OCI-LY1 (cell line): ENCODE results near the gene RABGAP1L.
A peak's percentile ranks its signal among the peaks of the same experiment; 100 is the strongest.

ENCODE experiments used
- H2AFZ ChIP-seq: fragments of 200-600 bp; sonication (generic), shearing (Covaris generic); 2 replicates; pipeline ENCODE4 v1.6.0; 2014; ENCODE audit warnings: antibody characterized with exemption, mild to moderate bottlenecking, low read length
- H3F3A ChIP-seq: fragments of 200-600 bp; sonication (generic), shearing (Covaris generic); 2 replicates; pipeline ENCODE4 v1.6.0; 2014; ENCODE audit warnings: mild to moderate bottlenecking, antibody characterized with exemption, low read length, moderate library complexity; ENCODE audit not compliant: insufficient read depth
- H3K27ac ChIP-seq: fragments of 200-600 bp; sonication (generic); 2 replicates; pipeline ENCODE4 v1.5.1; 2014; ENCODE audit warnings: low read length, mixed run types, mild to moderate bottlenecking, low read depth; ENCODE audit not compliant: poor library complexity, severe bottlenecking
- H3K27me3 ChIP-seq: fragments of 200-600 bp; sonication (generic); 2 replicates; pipeline ENCODE4 v1.6.0; 2014; ENCODE audit warnings: antibody characterized with exemption, mild to moderate bottlenecking, low read length, moderate library complexity; ENCODE audit not compliant: insufficient read depth
- H3K36me3 ChIP-seq: fragments of 200-600 bp; sonication (generic); 2 replicates; pipeline ENCODE4 v1.6.1; 2014; ENCODE audit warnings: mild to moderate bottlenecking, antibody characterized with exemption, low read length, moderate library complexity, mixed read lengths; ENCODE audit not compliant: insufficient read depth
- H3K4me1 ChIP-seq: fragments of 200-600 bp; sonication (generic); 2 replicates; pipeline ENCODE4 v1.5.1; 2014; ENCODE audit warnings: mild to moderate bottlenecking, low read length, moderate library complexity; ENCODE audit not compliant: insufficient read depth, severe bottlenecking
- H3K4me2 ChIP-seq: fragments of 200-600 bp; sonication (generic), shearing (Covaris generic); 2 replicates; pipeline ENCODE4 v1.6.1; 2014; ENCODE audit warnings: low read length
- H3K4me3 ChIP-seq: fragments of 200-600 bp; sonication (generic); 2 replicates; pipeline ENCODE4 v1.5.1; 2014; ENCODE audit warnings: low read length, low read depth, mild to moderate bottlenecking, mixed read lengths; ENCODE audit not compliant: poor library complexity, severe bottlenecking
- H3K79me2 ChIP-seq: fragments of 200-600 bp; shearing (Covaris generic); 2 replicates; pipeline ENCODE4 v1.6.1; 2016; ENCODE audit warnings: mixed run types, low read length, mixed read lengths; ENCODE audit not compliant: insufficient read depth
- H3K9ac ChIP-seq: fragments of 200-600 bp; sonication (generic), shearing (Covaris generic); 2 replicates; pipeline ENCODE4 v1.6.1; 2014; ENCODE audit warnings: mild to moderate bottlenecking, low read length, mixed read lengths
- H3K9me2 ChIP-seq: fragments of 200-600 bp; sonication (generic), shearing (Covaris generic); 2 replicates; pipeline ENCODE4 v1.6.1; 2014; ENCODE audit warnings: low read depth, mild to moderate bottlenecking, low read length, mixed read lengths
- H3K9me3 ChIP-seq: fragments of 200-600 bp; shearing (Covaris generic); 2 replicates; pipeline ENCODE4 v1.6.1; 2014; ENCODE audit warnings: low read length, mixed read lengths
- H4K20me1 ChIP-seq: fragments of 200-600 bp; sonication (generic), shearing (Covaris generic); 2 replicates; pipeline ENCODE4 v1.6.0; 2016; ENCODE audit warnings: mild to moderate bottlenecking, low read length; ENCODE audit not compliant: insufficient read depth
- CTCF ChIP-seq: fragments of 200-600 bp; sonication (generic), shearing (Covaris generic); IDR thresholded peaks from 2 replicates; pipeline ENCODE4 v1.5.1; 2017; ENCODE audit warnings: mild to moderate bottlenecking, antibody characterized with exemption, low read length, moderate library complexity, mixed read lengths
- EZH2 ChIP-seq: fragments of 200-600 bp; sonication (generic), shearing (Covaris generic); IDR thresholded peaks from 2 replicates; pipeline ENCODE4 v1.8.0; 2017; ENCODE audit warnings: borderline replicate concordance, mixed run types, mild to moderate bottlenecking, antibody characterized with exemption, low read length, moderate library complexity, mixed read lengths

The RABGAP1L gene

GRCh38 chr1:174850726-174851125, 691.4 kb downstream of the RABGAP1L start:
- H4K20me1 ChIP-seq = no peaks in the 10 kb centered on the region
- no peaks in the 10 kb centered on the region for H3K79me2 ChIP-seq
- no peak overlapping the region for H3K27ac ChIP-seq
- no peaks in the 10 kb centered on the region for H3K36me3 ChIP-seq
- no peaks in the 10 kb centered on the region for H3K27me3 ChIP-seq
- no peaks in the 10 kb centered on the region for H3K9me2 ChIP-seq
- H3K9ac ChIP-seq = no peak overlapping the region
- H2AFZ ChIP-seq = no peak overlapping the region
- H3F3A ChIP-seq = no peaks in the 10 kb centered on the region
- no peak overlapping the region for H3K4me3 ChIP-seq
- TF ChIP-seq CTCF (no peak), EZH2 (no peak)
- H3K4me1 ChIP-seq = no peaks in the 10 kb centered on the region
- no peak overlapping the region for H3K4me2 ChIP-seq
- no peaks in the 10 kb centered on the region for H3K9me3 ChIP-seq

GRCh38 chr1:174858301-174858700, 699.0 kb downstream of the RABGAP1L start:
- TF ChIP-seq EZH2 = no peak
- Histone ChIP-seq H3K9ac (no peak overlapping the region), H3K9me2 (no peaks in the 10 kb centered on the region), H3K4me2 (no peak overlapping the region), H2AFZ (no peak overlapping the region), H3K79me2 (no peaks in the 10 kb centered on the region), H3K4me3 (no peak overlapping the region), H3K27me3 (no peaks in the 10 kb centered on the region), H3K36me3 (0 out of 2 replicates have a peak, but pooled peaks cover 4% of the 10 kb centered on the region), H3F3A (no peaks in the 10 kb centered on the region), H4K20me1 (no peaks in the 10 kb centered on the region), H3K27ac (no peak overlapping the region), H3K4me1 (no peaks in the 10 kb centered on the region), H3K9me3 (no peaks in the 10 kb centered on the region)

GRCh38 chr1:174870319-174870718, 711.0 kb downstream of the RABGAP1L start:
- Histone ChIP-seq H3K36me3 (0 out of 2 replicates have a peak, but pooled peaks cover 8% of the 10 kb centered on the region), H3K27me3 (no peaks in the 10 kb centered on the region), H3K4me1 (peaks cover 61% of the 10 kb centered on the region), H2AFZ (no peak overlapping the region), H3K9ac (peak overlapping the region; percentile 14; the same call in 1 of the 2 replicates), H3K27ac (peak overlapping the region; percentile 97), H4K20me1 (no peaks in the 10 kb centered on the region), H3K9me3 (no peaks in the 10 kb centered on the region), H3K4me3 (no peak overlapping the region), H3F3A (peaks cover 9% of the 10 kb centered on the region), H3K9me2 (no peaks in the 10 kb centered on the region), H3K4me2 (peak overlapping the region; percentile 27; the same call in 1 of the 2 replicates), H3K79me2 (no peaks in the 10 kb centered on the region)
- TF ChIP-seq CTCF = no peak
- no peak for TF ChIP-seq EZH2

- H3K9me2 ChIP-seq = no peaks in the 10 kb centered on the region
- H3K27me3 ChIP-seq = no peaks in the 10 kb centered on the region
These were observed 712.6 kb downstream of the RABGAP1L start for GRCh38 chr1:174871886-174872285.

More at GRCh38 chr1:174871886-174872285, 712.6 kb downstream of the RABGAP1L start:
- no peaks in the 10 kb centered on the region for H3K9me3 ChIP-seq
- no peak overlapping the region for H2AFZ ChIP-seq
- peak overlapping the region; percentile 25; the same call in 1 of the 2 replicates for H3K9ac ChIP-seq
- peaks cover 9% of the 10 kb centered on the region for H3F3A ChIP-seq
- H3K36me3 ChIP-seq = 0 out of 2 replicates have a peak, but pooled peaks cover 8% of the 10 kb centered on the region
- H3K4me2 ChIP-seq = peak overlapping the region; percentile 48
- no peaks in the 10 kb centered on the region for H4K20me1 ChIP-seq
- peaks cover 14% of the 10 kb centered on the region for H3K79me2 ChIP-seq
- peaks cover 77% of the 10 kb centered on the region for H3K4me1 ChIP-seq
- peak overlapping the region; percentile 7 for H3K4me3 ChIP-seq
- TF ChIP-seq CTCF (no peak), EZH2 (no peak)
- H3K27ac ChIP-seq = peak overlapping the region; percentile 97
